HG03432 (cell line): Measurements from ENCODE around the gene CACTIN.
"Not testable (repeated sequence)": the region's sequence is repeated elsewhere in the genome, so short reads cannot be mapped to it uniquely, and the experiment has no call there.

Experiments
- ATAC-seq: cut with Tn5 transposase; IDR thresholded peaks from one replicate; pipeline ENCODE4 v1.9.1; 2021; ENCODE audit warnings: mild to moderate bottlenecking, moderate library complexity; ENCODE audit not compliant: unreplicated experiment

The CACTIN gene

DNA sequence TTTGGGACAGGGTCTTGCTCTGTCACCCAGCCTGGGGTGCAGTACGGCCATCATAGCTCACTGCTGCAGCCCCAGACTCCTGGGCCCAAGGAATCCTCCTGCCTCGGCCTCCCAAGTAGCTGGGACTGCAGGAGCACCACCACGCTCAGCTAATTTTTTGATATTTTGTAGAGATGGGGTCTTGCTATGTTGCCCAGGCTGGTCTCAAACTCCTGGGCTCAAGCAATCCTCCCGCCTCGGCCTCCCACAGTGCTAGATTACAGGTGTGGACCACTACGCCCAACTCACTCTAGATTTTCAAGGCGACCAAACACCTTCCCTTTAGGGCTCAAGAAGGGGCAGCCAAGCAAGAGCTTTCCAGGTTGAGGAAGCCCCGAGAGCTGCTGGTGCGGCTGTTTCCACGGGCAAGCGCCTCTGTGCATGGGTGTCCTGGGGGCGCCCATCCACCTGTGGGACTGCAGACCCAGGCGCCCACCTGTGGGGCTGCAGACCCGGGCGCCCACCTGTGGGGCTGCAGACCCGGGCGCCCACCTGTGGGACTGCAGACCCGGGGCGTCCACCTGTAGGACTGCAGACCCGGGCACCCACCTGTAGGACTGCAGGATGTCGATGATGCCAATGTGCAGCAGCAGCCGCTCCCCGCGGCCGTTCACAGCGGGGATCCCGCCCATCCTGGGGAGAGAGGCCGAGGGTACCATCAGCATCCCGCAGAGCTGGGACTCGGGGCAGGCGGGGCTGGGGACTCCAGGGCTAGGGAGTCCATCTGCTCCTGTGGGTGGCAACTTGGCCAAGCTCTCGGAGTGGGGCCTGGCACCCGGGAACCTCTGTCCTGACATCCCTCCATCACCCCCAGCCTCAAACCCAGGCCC is 21.7 kb upstream of the CACTIN start:
- ATAC-seq = no peak

DNA sequence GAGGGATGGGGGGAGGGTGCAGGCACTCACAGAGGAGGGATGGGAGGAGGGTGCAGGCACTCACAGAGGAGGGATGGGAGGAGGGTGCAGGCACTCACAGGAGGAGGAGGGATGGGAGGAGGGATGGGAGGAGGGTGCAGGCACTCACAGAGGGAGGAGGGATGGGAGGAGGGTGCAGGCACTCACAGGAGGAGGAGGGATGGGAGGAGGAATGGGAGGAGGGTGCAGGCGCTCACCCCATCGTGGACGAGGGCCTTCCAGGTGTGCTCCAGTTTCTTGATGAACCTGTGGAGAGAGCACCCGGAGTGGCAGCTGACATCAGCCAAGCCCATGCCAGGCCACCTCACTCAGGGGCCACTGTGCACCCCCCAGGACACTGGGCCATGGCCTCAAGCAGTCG is 20.5 kb upstream of the CACTIN start:
- not testable (repeated sequence) for ATAC-seq

DNA sequence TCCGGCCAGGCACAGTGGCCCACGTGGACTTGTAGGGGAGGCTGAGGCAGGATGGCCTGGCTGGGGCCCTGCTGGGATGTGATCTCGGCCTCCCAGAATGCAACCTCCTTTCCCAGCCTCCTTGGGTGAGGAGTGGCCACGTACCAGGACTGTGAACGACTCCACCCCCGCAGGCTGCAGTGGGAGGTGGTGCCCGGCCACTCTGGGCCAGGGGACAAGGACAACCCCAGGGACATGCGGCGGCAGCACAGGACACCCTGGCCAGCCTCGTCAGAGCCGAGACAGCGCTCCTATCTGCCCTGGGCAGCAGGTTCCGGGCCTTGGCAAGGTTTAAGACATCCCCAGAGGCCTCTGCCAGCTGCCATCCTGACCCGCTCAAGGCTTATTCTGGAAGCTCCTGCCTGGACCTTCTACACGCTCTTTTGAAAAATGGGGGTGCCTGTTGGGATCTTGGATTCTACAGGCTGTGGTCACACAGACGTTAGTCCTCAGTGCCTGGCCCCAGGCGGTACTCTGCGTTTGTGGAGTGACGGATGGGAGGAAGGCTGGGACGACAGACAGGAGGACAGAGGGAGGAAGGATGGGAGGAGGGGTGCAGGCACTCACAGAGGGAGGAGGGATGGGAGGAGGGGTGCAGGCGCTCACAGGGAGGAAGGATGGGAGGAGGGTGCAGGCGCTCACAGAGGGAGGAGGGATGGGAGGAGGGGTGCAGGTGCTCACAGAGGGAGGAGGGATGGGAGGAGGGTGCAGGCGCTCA is 19.9 kb upstream of the CACTIN start:
- no peak for ATAC-seq

DNA sequence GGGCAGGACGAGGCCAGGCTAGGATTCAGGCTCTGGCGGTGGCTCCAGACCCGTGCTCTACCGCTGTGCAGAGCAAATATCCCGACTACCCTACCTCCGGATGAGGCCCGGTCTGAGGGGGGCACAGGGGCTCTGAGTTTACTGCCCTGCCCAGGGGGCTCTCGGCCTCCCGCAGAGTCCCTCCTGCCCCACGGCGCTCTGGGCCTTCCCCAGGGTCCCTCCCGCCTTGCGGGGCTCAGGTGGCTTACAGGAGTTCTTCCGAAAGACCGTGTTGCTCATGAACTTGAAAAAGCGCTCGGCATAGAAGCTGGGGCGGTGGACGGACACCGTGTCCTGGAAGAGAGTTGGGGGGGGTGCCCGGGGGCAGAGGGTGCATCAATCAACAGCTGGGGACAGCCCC is 19.1 kb upstream of the CACTIN start:
- ATAC-seq = no peak

DNA sequence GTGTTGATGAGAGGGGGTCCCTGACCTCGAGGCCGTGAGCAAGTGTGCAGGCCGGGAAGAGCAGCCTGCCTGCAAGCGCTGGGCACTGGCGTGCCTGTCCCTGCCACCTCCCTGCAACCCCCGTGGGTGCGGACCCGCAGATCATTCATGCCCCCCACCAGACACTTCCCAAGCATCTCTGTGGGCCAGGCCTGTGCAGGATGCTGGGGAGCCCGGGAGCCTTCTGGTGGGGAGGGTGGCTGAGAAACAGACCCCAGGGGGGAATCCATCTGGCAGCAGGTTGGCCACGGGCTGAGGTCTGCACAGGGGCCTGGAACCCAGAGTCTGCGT is 18.4 kb upstream of the CACTIN start:
- ATAC-seq = no peak

DNA sequence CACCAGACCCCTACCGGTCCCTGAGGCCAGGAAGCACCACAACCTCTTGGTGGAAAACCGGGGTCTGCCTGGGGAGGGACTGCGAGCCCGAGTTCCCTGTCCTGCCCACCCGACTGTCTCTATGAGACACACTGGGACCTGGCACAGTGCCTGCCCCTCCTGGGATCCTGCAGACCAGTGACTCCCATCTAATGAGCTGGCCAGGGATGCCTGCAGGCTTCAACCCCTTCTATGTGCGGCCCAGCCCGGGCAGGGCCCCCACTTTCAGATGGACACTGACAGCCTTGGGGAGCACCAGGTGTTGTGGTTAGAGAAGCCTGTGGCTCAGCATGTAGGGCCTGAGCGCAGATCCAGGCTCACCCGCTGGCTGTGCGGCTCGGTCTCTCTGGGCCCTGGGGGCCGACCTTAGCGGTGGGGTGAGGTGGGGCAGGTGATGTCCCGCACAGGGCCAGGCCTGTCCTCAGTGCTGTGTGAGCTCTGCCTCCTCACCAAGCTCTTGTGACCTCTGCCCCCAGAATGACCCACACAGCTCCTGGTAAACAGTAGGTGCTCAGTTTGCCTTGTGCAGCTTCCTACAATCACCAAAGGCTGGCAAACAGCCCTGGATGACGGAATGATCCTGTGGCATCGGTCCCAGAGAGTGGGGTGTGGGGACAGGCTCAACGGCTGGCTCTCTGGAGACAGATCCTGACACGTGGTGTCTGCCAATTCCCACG is 17.9 kb upstream of the CACTIN start:
- ATAC-seq = no peak

DNA sequence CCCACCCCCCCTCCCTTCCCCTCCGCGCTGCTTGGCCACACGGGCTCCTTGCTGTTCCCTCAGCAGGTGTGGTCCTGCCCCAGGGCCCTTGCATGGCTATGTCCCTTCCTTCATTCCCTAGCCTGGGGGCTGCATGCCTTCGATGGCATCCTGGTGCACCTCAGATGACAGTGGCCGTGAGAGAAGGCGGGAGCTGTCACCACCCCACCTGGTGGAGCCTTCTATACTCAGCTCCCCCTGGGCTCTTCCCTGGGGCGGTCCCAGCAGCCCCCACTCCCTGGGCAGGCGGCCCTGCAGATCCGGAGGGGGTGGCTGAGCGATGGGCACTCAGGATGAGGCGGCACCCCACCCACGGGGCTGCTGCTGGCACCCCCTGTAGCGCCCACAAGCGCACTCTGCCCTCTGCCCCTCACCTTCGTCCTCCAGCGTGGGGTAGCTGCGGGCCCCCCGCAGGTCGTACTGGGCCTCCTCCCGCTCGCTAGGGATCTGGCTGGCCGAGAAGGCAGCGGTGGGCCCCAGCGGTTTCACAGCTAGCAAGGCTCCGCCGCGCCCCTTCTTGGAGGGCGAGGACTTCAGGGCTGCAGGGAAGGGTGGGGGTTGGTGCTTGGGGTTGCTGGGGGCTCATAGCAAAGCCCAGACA is 17.2 kb upstream of the CACTIN start:
- ATAC-seq = no peak

DNA sequence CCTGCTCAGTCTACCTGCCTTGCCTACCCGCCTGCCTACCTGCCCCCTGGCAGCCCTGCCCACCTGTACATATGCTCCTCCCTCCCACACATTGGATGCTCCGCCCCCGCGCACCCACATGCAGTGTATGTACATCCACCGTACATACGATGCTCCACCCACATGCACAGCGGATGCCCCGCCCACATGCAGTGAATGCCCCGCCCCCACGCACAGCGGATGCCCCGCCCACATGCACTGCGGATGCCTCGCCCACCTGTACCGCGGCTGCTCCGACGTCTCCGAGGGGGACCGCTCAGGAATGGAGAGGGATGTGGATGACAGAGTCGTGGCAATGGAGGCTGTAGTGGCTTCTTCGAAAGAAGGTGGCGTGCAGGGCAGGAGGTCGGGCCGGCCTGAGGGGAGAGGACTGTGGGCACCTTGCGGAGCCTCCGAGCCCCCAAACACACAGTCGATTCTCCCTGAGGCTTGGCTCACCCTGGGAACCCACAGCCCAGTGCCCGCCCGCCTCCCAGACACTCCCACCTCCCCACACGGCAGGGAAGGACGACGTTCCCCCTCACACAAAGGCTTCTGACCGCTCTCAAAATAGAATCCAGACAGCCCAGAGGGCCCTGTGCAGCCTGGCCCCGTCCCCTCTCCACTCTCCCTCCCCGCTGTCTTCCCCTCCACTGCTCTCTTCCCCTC is 16.5 kb upstream of the CACTIN start:
- no peak for ATAC-seq

DNA sequence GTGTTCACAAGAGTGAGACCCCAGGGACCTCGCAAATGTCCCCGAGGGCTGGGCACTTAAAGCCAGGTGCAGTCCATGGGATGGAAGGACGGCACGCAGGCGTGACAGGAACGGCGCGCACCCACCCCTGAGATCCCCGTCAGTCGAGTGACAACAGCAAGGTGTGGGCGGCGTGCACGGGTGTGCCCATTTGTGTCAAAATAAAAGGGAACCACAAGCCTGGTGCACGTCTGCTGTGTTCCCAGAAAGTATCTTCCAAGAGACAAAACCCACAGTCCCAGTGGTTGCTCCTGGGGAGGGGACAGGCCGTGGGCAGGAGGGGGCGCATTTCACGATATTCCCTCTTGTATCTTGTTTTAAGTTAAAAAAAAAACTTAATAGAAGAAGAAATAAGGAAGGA is 15.7 kb upstream of the CACTIN start:
- ATAC-seq = no peak

DNA sequence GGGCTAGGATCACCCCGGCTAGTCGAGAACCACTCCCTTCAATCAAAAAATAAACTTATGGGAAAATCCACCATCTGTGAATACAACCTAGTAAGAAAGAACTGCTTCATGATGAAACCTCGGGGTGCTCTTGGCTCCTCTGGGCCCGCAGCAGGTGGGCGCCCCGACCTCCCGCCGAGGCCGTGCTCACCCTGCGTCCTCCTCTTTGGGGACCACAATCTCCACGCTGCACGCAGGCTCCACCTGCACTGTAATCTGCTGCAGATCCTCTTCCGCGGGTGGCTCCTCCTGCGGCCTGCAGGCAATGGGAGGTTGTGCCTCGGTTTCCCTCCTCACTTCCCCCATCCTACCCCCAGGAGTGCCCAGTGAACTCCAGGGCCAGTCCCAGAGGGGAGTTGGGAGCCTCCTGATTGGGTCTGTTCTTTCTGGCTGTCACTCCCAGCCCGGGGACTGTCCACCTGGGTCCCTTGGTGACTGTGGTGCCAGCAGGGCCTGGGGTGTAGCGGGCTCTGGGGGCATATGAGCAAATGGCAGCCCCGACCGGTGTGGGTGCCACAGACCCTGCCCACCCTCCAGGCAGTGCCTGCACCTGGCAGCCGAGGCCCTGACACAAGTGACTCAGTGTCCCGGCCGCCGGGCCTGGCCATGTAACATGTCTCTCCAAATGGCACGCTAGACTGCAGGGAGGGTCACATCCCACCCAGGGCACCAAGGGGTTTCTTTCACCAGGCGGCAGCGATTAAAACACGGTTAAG is 15.1 kb upstream of the CACTIN start:
- no peak for ATAC-seq

DNA sequence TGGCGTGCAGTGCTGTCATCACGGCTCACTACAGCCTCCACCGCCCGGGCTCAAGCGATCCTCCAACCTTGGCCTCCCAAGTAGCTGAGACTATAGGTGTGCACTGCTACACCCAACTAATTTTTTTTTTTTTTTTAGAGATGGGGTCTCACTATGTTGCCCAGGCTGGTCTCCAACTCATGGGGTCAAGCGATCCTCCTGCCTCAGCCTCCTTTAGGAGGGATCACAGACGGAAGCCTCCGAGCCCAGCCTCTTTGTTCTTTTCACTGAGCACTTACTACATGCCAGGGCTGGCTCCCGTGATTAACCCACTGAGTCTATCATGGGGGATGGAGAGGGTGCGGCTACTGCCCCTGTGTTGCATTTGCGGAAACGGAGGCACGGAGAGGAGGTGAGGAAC is 12.9 kb upstream of the CACTIN start:
- ATAC-seq = no peak

DNA sequence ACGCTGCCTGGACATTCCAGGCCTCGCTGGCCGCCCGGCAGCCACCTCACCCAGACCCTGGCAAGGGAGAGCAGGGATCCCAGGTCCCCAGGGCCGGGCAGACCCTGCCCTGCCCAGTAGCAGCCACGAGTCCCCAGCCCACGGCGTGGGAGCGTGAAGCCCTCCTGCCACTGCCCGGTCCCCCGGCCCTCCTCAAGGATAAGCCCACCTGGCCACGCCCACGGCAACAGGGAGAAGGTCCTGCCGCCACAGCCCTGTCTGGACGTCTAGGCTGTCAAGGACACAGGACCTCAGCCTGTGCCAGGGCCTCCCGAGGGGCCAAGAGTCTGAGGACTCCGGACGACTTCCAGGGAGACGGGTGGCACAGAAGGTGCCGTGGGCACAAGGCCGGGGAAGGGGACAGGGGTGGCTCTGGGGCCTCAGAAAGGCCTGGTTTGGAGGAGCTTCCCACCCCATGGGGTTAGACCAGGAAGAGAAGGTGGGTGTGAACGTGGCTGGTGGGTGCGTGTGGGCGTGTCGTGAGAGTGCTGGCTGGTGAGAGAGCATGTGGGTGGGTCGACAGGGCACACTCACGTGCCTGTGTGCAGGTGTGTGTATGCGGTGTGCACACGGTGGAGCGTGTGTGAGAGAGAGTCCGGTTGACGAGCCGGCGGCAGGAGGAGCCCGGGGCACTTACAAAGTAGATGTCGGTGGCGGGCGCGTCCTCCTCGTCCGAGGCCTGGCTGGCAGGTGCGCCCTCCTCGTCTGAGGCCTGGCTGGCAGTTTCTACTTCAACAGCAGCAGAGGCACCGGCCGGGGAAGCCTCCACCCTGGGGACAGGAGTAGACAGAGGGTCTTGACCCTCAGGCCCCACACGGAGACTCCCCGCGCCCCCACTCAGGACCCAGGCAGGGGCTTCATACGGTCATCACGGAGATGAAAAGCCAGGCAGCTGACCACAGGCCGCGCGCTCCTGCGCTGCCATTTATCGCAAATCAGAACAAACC is 11.9 kb upstream of the CACTIN start:
- no peak for ATAC-seq

DNA sequence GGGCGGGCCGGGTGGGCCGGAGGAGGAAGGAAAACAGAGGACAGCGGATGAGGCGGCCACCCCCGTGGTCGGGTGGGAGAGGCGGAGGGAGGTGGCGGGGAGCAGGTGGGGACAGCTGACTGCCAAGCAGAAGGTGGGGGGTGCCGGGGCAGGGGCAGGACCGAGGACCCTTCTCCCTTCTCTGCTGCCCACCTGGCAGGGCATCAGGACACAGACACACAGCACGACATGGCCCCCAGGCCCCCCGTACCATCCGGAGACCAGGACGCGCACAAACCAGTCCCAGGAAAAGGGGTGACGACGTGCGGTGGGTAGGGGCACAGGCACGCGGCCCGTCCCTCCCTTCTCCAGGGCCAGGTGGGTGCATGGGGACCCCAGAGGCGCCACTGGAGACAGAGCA is 11.0 kb upstream of the CACTIN start:
- ATAC-seq = no peak

DNA sequence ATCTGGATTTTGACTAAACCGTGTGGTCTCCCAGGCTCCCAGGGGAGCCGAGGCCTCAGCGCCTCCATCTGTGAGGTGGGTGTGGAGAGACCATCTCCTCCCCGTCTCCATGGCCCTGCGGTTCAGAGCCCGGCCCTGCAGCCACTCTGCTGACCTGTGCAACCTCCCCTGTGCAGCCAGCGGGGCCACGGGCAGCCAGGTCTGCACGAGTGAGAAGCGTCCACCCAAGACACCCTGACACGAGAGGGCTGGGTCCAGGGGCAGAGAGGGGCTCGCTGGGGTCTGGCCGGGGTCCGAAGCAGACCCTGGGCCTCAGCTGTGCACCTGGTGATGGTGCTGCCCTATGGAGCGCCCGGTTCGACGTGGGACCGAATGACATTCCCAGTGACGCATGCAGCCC is 10.4 kb upstream of the CACTIN start:
- no peak for ATAC-seq

DNA sequence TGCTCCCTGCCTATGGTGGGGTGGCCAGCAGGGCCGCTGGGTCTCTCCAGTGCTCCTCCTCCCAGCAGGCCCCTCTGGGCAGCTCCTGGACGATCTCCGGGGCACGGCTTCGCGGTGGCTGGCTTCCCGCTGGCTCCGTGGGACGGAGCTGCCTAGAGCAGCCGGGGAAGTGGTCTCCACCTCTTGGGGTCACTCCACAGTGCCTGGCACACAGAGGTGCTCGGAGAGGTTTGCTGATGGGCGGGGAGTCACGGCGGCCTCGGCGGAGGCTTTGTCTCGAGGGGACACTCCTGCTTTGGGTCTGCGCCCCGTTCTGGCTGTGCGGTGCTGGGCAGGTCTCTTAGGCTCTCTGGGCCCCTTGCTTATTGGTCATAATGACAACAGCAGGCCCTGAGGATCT is 9.9 kb upstream of the CACTIN start:
- no peak for ATAC-seq

DNA sequence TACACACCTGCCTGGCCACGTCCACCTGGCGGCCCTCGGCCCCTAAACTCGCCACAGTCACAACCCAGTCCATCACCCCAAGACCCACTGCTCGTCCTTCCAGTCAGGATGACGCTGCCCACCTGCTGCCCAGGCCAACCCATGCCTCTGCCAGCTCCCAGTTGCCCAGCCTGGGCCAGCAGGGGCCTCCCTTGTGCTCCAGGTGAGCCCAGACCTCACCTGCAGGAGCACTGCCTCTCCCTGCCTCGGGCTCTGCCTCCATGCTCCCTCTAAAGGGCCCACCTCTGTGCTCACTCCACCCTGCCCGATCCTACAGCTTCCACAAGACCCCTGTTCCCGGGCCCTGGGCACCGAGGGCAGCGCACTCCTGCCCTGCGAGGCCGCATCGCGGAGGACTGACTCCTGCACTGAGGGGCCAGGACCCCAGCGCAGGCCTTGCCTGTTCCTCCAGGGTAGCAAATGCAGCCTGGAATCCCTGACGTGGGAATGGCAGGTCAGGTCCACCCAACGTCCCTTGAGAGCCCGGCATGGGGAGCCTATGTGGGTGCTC is 8.0 kb upstream of the CACTIN start:
- ATAC-seq = no peak

DNA sequence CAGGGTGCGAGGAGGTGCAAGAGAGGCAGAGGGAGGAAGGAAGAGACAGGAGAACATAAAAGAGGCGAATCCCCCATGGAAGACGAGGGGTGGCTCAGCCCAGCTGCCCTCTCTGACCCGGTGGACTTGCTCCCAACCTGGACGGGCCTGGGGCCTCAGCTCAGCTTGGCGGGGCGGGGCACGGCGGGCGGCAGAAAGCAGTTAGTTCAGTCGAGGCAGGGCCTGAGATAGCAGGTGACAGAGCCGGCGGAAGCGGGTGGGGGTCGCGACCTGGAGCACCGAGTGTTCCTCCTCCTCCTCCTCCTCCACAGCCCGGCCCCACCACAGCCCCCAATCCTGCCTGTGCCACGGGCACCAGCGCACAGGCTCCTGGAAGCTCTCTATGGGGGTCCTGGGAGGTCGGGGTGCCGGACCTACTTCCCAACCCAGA is 7.0 kb upstream of the CACTIN start:
- no peak for ATAC-seq

DNA sequence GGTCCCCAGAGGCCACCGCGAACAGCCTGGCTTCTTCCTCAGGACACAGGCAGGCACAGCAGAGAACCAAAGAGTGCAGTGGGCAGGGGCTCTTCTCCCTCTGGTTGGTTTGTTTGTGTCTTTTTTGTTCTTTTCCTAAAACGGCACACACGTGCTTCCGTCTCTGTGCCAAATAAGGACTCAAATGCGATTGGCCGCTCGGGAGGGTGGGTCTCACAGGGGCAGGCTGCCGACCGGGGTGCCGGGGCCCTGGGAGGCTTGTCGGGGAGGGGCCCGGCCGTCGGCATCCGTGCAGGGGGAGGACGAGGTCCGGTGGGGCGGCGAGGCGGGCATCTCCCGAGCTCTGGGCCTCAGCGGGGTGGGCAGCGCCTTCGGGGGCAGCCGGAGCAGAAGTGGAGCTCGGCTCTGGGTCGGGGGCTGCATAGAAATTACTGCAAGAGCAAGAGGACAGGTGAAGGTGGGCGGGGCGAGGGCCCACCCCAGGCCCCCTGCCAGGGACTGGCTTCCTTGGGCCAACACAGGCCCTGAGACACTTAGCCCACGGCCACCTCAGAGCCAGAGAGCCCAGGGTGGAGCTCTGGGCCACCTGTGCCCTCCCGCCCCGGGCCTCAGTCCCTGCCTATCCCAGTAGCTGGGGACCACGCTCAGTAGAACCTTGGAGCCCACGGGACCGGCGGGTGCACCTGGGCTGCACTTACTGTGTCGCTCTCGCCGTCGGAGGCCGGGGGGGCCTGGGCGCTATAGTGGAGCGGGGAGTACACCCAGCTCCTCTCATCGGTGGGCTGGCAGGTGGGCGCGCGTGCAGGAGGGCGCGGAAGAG is 6.4 kb upstream of the CACTIN start:
- no peak for ATAC-seq
